PC-9 (cell line): Measurements from ENCODE around the gene CFAP73. TPM values are rescaled to one million over a fixed set of nuclear protein-coding genes. Genes with fewer than 3 reads are reported as not detected.

Source experiments
- BruUV-seq: library from RNA; stranded (reverse); fragments of 400-500 nt; replicated peaks from 2 replicates; lab custom pipeline; 2021; lab: Mats Ljungman, UMichigan
- CTCF ChIA-PET: fragments of 300-600 bp; sonication (Branson Sonifier 250); formaldehyde crosslinking; loops from one replicate; lab custom pipeline; 2022; ENCODE audit warnings: antibody characterized with exemption; lab: Charles Lee
- POLR2A ChIA-PET: fragments of 300-600 bp; sonication (Branson Sonifier 250); formaldehyde crosslinking; loops from one replicate; lab custom pipeline; 2022; ENCODE audit warnings: antibody characterized with exemption; ENCODE audit not compliant: unreplicated experiment; lab: Charles Lee
- DNase-seq, 2 experiments: peaks; one replicate each; pipeline versions ENCODE4 v3.0.0 to v3.0.0-alpha.2; 2015 to 2022; ENCODE audit warnings: mixed read lengths in 1 of 2
- H2AFZ ChIP-seq: fragments of 200-600 bp; sonication (generic); 2 replicates; pipeline ENCODE4 v1.8.1; 2017; ENCODE audit warnings: antibody characterized with exemption
- H3F3A ChIP-seq: fragments of 200-600 bp; sonication (generic); 2 replicates; pipeline ENCODE4 v1.8.1; 2017; ENCODE audit warnings: antibody characterized with exemption, mild to moderate bottlenecking, low read depth; ENCODE audit not compliant: insufficient read depth
- H3K27ac ChIP-seq: fragments of 200-600 bp; sonication (generic); 2 replicates; pipeline ENCODE4 v1.6.1; 2016; ENCODE audit warnings: mixed run types
- H3K27me3 ChIP-seq: fragments of 200-600 bp; sonication (generic); 2 replicates; pipeline ENCODE4 v1.6.1; 2016; ENCODE audit warnings: low read depth, mixed run types; ENCODE audit not compliant: insufficient read depth
- H3K36me3 ChIP-seq: fragments of 200-600 bp; sonication (generic); 2 replicates; pipeline ENCODE4 v1.6.1; 2016; ENCODE audit warnings: low read depth, mixed run types
- H3K4me1 ChIP-seq: fragments of 200-600 bp; sonication (generic); replicated peaks from 2 replicates; pipeline ENCODE4 v1.6.1; 2016; ENCODE audit warnings: mixed run types; ENCODE audit not compliant: insufficient read depth
- H3K4me2 ChIP-seq: fragments of 200-600 bp; sonication (generic); 2 replicates; pipeline ENCODE4 v1.6.1; 2017; ENCODE audit warnings: mixed run types
- H3K4me3 ChIP-seq: fragments of 200-600 bp; sonication (generic); 2 replicates; pipeline ENCODE4 v1.6.1; 2016; ENCODE audit warnings: mixed run types
- H3K79me2 ChIP-seq: fragments of 200-600 bp; sonication (generic); 2 replicates; pipeline ENCODE4 v1.6.1; 2017; ENCODE audit warnings: low read depth, mixed run types
- H3K9me2 ChIP-seq: fragments of 200-600 bp; sonication (generic); 2 replicates; pipeline ENCODE4 v1.8.1; 2017; ENCODE audit warnings: mild to moderate bottlenecking; ENCODE audit not compliant: insufficient read depth
- H3K9me3 ChIP-seq: fragments of 200-600 bp; sonication (generic); 2 replicates; pipeline ENCODE4 v1.8.1; 2016; ENCODE audit warnings: low read depth; ENCODE audit not compliant: insufficient read depth
- H4K20me1 ChIP-seq: fragments of 200-600 bp; sonication (generic); 2 replicates; pipeline ENCODE4 v1.8.1; 2017; ENCODE audit not compliant: insufficient read depth
- CTCF ChIP-seq: fragments of 200-600 bp; sonication (generic); conservative IDR thresholded peaks from 2 replicates; pipeline ENCODE4 v1.6.1; 2017; ENCODE audit warnings: mixed run types, antibody characterized with exemption, mild to moderate bottlenecking, moderate library complexity
- EZH2 ChIP-seq: fragments of 200-600 bp; sonication (generic); IDR thresholded peaks from 2 replicates; pipeline ENCODE4 v1.8.0; 2017; ENCODE audit warnings: antibody characterized with exemption, low read depth
- intact Hi-C: fragments of 100-400 bp; cut with micrococcal nuclease; formaldehyde crosslinking; loops from one replicate; pipeline ENCODE4 v1.10.0; 2022; ENCODE audit not compliant: unreplicated experiment
- total RNA-seq: library from RNA; stranded (reverse); gene quantifications from 2 replicates; pipeline ENCODE4 v1.2.3, GENCODE V29; 2021

CFAP73 gene
- total RNA-seq, 1 experiment from 2014 or later = 1.9 TPM

GRCh38 chr12:113133666-113134065 lies 15.9 kb upstream of the CFAP73 start:
- Histone ChIP-seq H3K36me3 (no peaks in the 10 kb centered on the region), H3K79me2 (peaks cover 15% of the 10 kb centered on the region), H3K4me3 (peak overlapping the region; percentile 91; the same call in 1 of the 2 replicates), H3K4me2 (peak overlapping the region; percentile 90), H3K9me2 (no peaks in the 10 kb centered on the region), H3K9me3 (no peaks in the 10 kb centered on the region), H2AFZ (no peak overlapping the region), H3K4me1 (peaks cover 38% of the 10 kb centered on the region), H3F3A (peaks cover 25% of the 10 kb centered on the region), H3K27ac (no peak overlapping the region), H3K27me3 (no peaks in the 10 kb centered on the region), H4K20me1 (no peaks in the 10 kb centered on the region; the same call in 1 of the 2 replicates)
- DNase-seq = no peak
- intact Hi-C loops = loop anchor here (2.0 kb wide), 1 partner anchor 19 kb away; no protein-coding TSS in a partner anchor
- POLR2A ChIA-PET = no interaction called here
- no TSS peak for BruUV-seq
- TF ChIP-seq EZH2 = no peak
- TF ChIP-seq CTCF = no peak
- CTCF ChIA-PET = no interaction called here

DNA sequence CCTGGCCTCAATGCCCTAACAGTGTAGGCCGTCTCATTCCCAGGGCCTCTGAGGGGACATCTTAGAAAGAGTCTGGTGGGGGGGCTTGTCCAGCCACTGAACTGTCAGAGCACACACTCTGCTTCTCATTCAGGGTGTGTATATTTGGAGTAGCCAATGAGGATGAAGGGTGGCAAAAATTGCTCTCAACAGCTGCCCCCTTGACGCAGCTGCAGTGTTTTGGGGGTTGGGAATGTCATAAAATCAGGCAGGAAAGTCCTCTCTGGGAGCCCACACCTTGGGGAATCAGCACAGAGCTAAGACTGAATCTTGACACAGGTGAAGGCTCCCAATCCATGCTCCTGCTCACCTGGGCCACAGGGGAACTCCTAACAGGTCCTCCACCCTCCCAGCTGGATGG lies 15.5 kb upstream of the CFAP73 start:
- no TSS peak for BruUV-seq
- H3K9me3 ChIP-seq = no peaks in the 10 kb centered on the region
- CTCF ChIA-PET = no interaction called here
- POLR2A ChIA-PET = interaction anchor here (0.7 kb wide), 1 partner anchor 70 kb away, joined by 4 read pairs; no protein-coding TSS in a partner anchor
- TF ChIP-seq EZH2 (no peak), CTCF (no peak)
- H3K4me1 ChIP-seq = peaks cover 38% of the 10 kb centered on the region
- H3K27ac ChIP-seq = no peak overlapping the region
- no peaks in the 10 kb centered on the region for H3K27me3 ChIP-seq
- H3K4me3 ChIP-seq = peak overlapping the region; percentile 91; the same call in 1 of the 2 replicates
- peaks cover 15% of the 10 kb centered on the region for H3K79me2 ChIP-seq
- H3F3A ChIP-seq = peaks cover 25% of the 10 kb centered on the region
- H2AFZ ChIP-seq = no peak overlapping the region
- peak overlapping the region; percentile 90 for H3K4me2 ChIP-seq
- H3K9me2 ChIP-seq = no peaks in the 10 kb centered on the region
- intact Hi-C loops = loop anchor here (2.0 kb wide), 1 partner anchor 19 kb away; no protein-coding TSS in a partner anchor
- no peak for DNase-seq
- no peaks in the 10 kb centered on the region for H3K36me3 ChIP-seq
- no peaks in the 10 kb centered on the region; the same call in 1 of the 2 replicates for H4K20me1 ChIP-seq

DNA sequence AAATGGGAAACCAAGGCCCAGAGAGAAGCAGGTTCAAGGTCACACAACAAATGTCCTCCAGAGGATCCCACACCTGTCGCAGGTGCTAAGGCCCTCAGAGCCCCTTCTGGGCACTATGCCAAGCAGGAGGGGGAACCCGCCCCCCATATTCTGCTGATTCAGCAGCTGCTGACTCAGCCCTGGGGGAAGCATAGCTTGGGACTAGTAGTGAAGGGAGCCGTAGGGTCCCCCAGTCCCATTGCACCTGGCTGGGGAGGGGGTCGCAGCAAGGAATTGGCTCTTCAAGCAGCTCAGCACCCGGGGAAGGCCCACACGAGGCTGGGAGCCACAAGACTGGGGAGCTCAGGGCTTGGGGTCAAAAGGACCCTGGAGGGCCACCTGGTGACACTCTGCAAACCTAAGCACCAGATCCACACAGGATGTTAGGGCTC lies 15.0 kb upstream of the CFAP73 start:
- Histone ChIP-seq H3K4me3 (peak overlapping the region; percentile 91), H4K20me1 (no peaks in the 10 kb centered on the region; the same call in 1 of the 2 replicates), H3K79me2 (peaks cover 15% of the 10 kb centered on the region), H3K36me3 (no peaks in the 10 kb centered on the region), H3K9me3 (no peaks in the 10 kb centered on the region), H3K9me2 (no peaks in the 10 kb centered on the region), H2AFZ (peak overlapping the region; percentile 98), H3K4me2 (peak overlapping the region; percentile 90), H3K27me3 (no peaks in the 10 kb centered on the region), H3K27ac (no peak overlapping the region), H3F3A (peaks cover 25% of the 10 kb centered on the region), H3K4me1 (peaks cover 38% of the 10 kb centered on the region)
- CTCF ChIA-PET = interaction anchor here (1.8 kb wide), 1 partner anchor 19 kb away, joined by 21 read pairs; no protein-coding TSS in a partner anchor
- POLR2A ChIA-PET = interaction anchor here (0.7 kb wide), 1 partner anchor 70 kb away, joined by 4 read pairs; no protein-coding TSS in a partner anchor
- no peak for DNase-seq
- intact Hi-C loops = loop anchor here (2.0 kb wide), 1 partner anchor 18 kb away; no protein-coding TSS in a partner anchor
- TF ChIP-seq EZH2 = no peak
- TF ChIP-seq CTCF = no peak
- BruUV-seq = no TSS peak
